Liver (tissue), 10 donors: Measurements from ENCODE around the gene GRK5. TPM values are rescaled to one million over a fixed set of nuclear protein-coding genes. Genes with fewer than 3 reads are reported as not detected.

Experiments
- DNase-seq: peaks from one replicate; pipeline ENCODE4 v3.0.0-alpha.2; 2017; ENCODE audit warnings: low spot score
- H3K27ac ChIP-seq, 2 donors: one replicate each; pipeline ENCODE4 v1.7.0; 2013; ENCODE audit warnings: inconsistent platforms in 2 of 2, low read length in 2 of 2, control low read depth in 1 of 2, low read depth in 1 of 2, mild to moderate bottlenecking in 1 of 2
- H3K27me3 ChIP-seq, 4 donors: one replicate each; pipeline versions ENCODE4 v1.6.1 to v1.7.0; 2013; ENCODE audit warnings: low read length in 3 of 4, inconsistent platforms in 1 of 4, mild to moderate bottlenecking in 1 of 4, moderate library complexity in 1 of 4; ENCODE audit not compliant: control insufficient read depth in 4 of 4, insufficient read depth in 4 of 4
- H3K36me3 ChIP-seq, 4 donors: one replicate each; pipeline versions ENCODE4 v1.6.1 to v1.7.0; 2013; ENCODE audit warnings: low read length in 3 of 4, mild to moderate bottlenecking in 3 of 4, low read depth in 1 of 4, moderate library complexity in 1 of 4; ENCODE audit not compliant: control insufficient read depth in 4 of 4, insufficient read depth in 3 of 4
- H3K4me1 ChIP-seq, 4 donors: one replicate each; pipeline versions ENCODE4 v1.6.1 to v1.7.0; 2013; ENCODE audit warnings: low read length in 3 of 4, mild to moderate bottlenecking in 3 of 4, moderate library complexity in 1 of 4; ENCODE audit not compliant: control insufficient read depth in 4 of 4, insufficient read depth in 4 of 4
- H3K4me3 ChIP-seq, 3 donors: one replicate each; pipeline versions ENCODE4 v1.6.1 to v1.7.0; 2013; ENCODE audit warnings: low read length in 3 of 3, control low read depth in 1 of 3, low read depth in 1 of 3, mild to moderate bottlenecking in 1 of 3
- H3K9ac ChIP-seq, 2 donors: one replicate each; pipeline ENCODE4 v1.7.0; 2013; ENCODE audit warnings: low read length in 2 of 2, mild to moderate bottlenecking in 2 of 2, moderate library complexity in 2 of 2, control low read depth in 1 of 2, low read depth in 1 of 2
- H3K9me3 ChIP-seq, 4 donors: one replicate each; pipeline versions ENCODE4 v1.6.1 to v1.7.0; 2013; ENCODE audit warnings: low read length in 3 of 4; ENCODE audit not compliant: control insufficient read depth in 4 of 4
- ATF3 ChIP-seq: IDR thresholded peaks from 2 replicates; pipeline ENCODE4 v1.6.1; 2016; ENCODE audit warnings: antibody characterized with exemption
- FOXA2 ChIP-seq: IDR thresholded peaks from 2 replicates; pipeline ENCODE4 v1.6.1; 2016; ENCODE audit warnings: antibody characterized with exemption
- HNF4A ChIP-seq, 2 donors: conservative IDR thresholded peaks; 2 replicates each; pipeline ENCODE4 v1.6.1; 2016; ENCODE audit warnings: antibody characterized with exemption in 2 of 2, mild to moderate bottlenecking in 2 of 2
- JUND ChIP-seq, 2 donors: IDR thresholded peaks; 2 replicates each; pipeline ENCODE4 v1.6.1; 2016; ENCODE audit warnings: antibody characterized with exemption in 2 of 2
- RAD21 ChIP-seq, 2 donors: IDR thresholded peaks; 2 replicates each; pipeline ENCODE4 v1.6.1; 2016; ENCODE audit warnings: antibody characterized with exemption in 2 of 2, mild to moderate bottlenecking in 2 of 2
- SP1 ChIP-seq: IDR thresholded peaks from 2 replicates; pipeline ENCODE4 v1.6.1; 2018; ENCODE audit warnings: antibody characterized with exemption, mild to moderate bottlenecking
- TAF1 ChIP-seq: conservative IDR thresholded peaks from 2 replicates; pipeline ENCODE4 v1.6.1; 2016; ENCODE audit warnings: antibody characterized with exemption, mild to moderate bottlenecking
- WGBS: extraction: QIAGEN DNeasy Blood & Tissue Kit; methylation state at CpG from one replicate; pipeline ENCODE4 v1.1.7; 2013; 5-methylcytosine and 5-hydroxymethylcytosine counted together
- polyA plus RNA-seq, 2 donors: library from polyadenylated mRNA; stranded (reverse) in 1 of 2; unstranded in 1 of 2; fragments of 200-250 nt in 1 of 2; fragments of >200 nt in 1 of 2; fragmentation: Nextera tagmentation in 1 of 2; extraction: Ambion mirVana in 1 of 2; gene quantifications; one replicate each; pipeline versions ENCODE4 v1.2.1 to v1.2.3, GENCODE V29; 2013 to 2015
- small RNA-seq: library from RNA; depleted of rRNA; stranded (forward); fragments of <200 nt; gene quantifications from one replicate; pipeline ENCODE3, GENCODE V24; 2014
- total RNA-seq, 2 donors: library from RNA; depleted of rRNA; stranded (reverse); fragments of >200 nt; gene quantifications; one replicate each; pipeline ENCODE4 v1.2.3, GENCODE V29; 2014
- TF ChIP-seq, protein P1 (sequence below): IDR thresholded peaks from 2 replicates; pipeline ENCODE4 v1.6.1; 2016; ENCODE audit warnings: antibody characterized with exemption
- donor health status: healthy.
- donor health status: healthy.
- donor health status: healthy.
- donor health status: healthy.
- donor health status: healthy.

GRK5 gene
- total and polyA plus RNA-seq, 4 donors: 2.1 to 6.6 (median 5.1) TPM

DNA sequence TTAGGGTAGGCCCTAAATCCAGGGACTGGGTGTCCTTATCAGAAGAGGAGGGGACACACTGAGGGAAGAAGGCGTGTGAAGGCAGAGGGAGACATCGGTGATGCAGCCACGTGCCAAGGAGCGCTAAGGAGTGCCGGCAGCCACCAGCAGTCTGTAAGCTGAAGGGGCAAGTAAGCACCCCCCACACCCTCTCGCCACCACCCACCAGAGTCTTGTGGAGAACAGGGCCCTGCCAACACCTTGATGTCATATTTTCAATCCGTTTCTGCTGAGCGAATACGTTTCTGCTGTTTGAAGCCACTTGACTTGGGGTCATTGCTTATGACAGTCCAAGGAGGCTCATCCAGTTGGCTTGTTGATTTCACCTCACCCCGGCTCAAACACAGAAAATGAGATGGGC lies 297.3 kb downstream of the GRK5 start (continued):
- TF ChIP-seq, protein P1, sequence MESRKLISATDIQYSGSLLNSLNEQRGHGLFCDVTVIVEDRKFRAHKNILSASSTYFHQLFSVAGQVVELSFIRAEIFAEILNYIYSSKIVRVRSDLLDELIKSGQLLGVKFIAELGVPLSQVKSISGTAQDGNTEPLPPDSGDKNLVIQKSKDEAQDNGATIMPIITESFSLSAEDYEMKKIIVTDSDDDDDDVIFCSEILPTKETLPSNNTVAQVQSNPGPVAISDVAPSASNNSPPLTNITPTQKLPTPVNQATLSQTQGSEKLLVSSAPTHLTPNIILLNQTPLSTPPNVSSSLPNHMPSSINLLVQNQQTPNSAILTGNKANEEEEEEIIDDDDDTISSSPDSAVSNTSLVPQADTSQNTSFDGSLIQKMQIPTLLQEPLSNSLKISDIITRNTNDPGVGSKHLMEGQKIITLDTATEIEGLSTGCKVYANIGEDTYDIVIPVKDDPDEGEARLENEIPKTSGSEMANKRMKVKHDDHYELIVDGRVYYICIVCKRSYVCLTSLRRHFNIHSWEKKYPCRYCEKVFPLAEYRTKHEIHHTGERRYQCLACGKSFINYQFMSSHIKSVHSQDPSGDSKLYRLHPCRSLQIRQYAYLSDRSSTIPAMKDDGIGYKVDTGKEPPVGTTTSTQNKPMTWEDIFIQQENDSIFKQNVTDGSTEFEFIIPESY: no peak
- TF ChIP-seq ATF3 (no peak), HNF4A (conservative IDR thresholded peaks at IDR 0.05) (no peak), SP1 (no peak)

GRCh38 chr10:119505131-119505551 lies 297.8 kb downstream of the GRK5 start:
- H3K27ac ChIP-seq: no peak overlapping the region

More at GRCh38 chr10:119505131-119505551, 297.8 kb downstream of the GRK5 start:
- 92% methylated on average over 12 of the region's 12 CpGs for WGBS
- no peaks in the 10 kb centered on the region for H3K27me3 ChIP-seq
- DNase-seq: no peak
- no peaks in the 10 kb centered on the region for H3K9me3 ChIP-seq
- no peaks in the 10 kb centered on the region for H3K36me3 ChIP-seq
- no peak overlapping the region for H3K4me3 ChIP-seq
- TF ChIP-seq JUND (IDR thresholded peaks at IDR 0.05) (no peak), SP1 (no peak), FOXA2 (no peak), RAD21 (IDR thresholded peaks at IDR 0.05) (no peak), TAF1 (no peak), ATF3 (no peak)
- TF ChIP-seq, protein P1: no peak
- no peaks in the 10 kb centered on the region for H3K4me1 ChIP-seq
- H3K9ac ChIP-seq: no peak overlapping the region

Small RNA genes lying within 50 kb of the gene (small RNA-seq; reads per million reads assigned to genes)
- not detected for gene MIR4681
- not detected for gene RN7SL749P

Other genes with a start within 250 kb of the GRK5 start
- 1 to 10 TPM in 1 of 2 donors, under 1 TPM in 1; 0.08 to 1.1 TPM for gene NANOS1, start 177.9 kb upstream of the GRK5 start, total RNA-seq
- gene NANOS1, start 177.9 kb upstream of the GRK5 start, polyA plus RNA-seq: under 1 TPM; 0.07 to 0.12 TPM
- 10 to 100 TPM; 54.1 to 88.9 TPM for gene EIF3A, start 126.8 kb upstream of the GRK5 start, total RNA-seq
- 10 to 100 TPM; 27.5 to 41.0 TPM for gene EIF3A, start 126.8 kb upstream of the GRK5 start, polyA plus RNA-seq
- gene DENND10, start 103.5 kb upstream of the GRK5 start, total RNA-seq: 10 to 100 TPM; 22.9 to 31.7 TPM
- gene DENND10, start 103.5 kb upstream of the GRK5 start, polyA plus RNA-seq: 10 to 100 TPM; 17.9 to 37.7 TPM
- 10 to 100 TPM; 12.4 to 34.1 TPM for gene SFXN4, start 41.9 kb upstream of the GRK5 start, total RNA-seq
- 10 to 100 TPM; 20.7 to 27.5 TPM for gene SFXN4, start 41.9 kb upstream of the GRK5 start, polyA plus RNA-seq
- 100 to 1,000 TPM; 176 to 247 TPM for gene PRDX3, start 28.8 kb upstream of the GRK5 start, total RNA-seq
- gene PRDX3, start 28.8 kb upstream of the GRK5 start, polyA plus RNA-seq: 100 to 1,000 TPM; 268 to 307 TPM